Astrocyte (in vitro differentiated cells and primary cell): ENCODE measurements around the gene SHC1.

ENCODE experiments used
- CTCF ChIP-seq: IDR thresholded peaks from 2 replicates; pipeline ENCODE4 v1.5.1; 2011; ENCODE audit warnings: low read depth, mild to moderate bottlenecking, inconsistent platforms, low read length, moderate library complexity; ENCODE audit not compliant: insufficient read depth
- EZH2 ChIP-seq: IDR thresholded peaks from 2 replicates; pipeline ENCODE4 v1.6.1; 2012; ENCODE audit warnings: mild to moderate bottlenecking, low read length, inconsistent platforms; ENCODE audit not compliant: insufficient read depth

- no peak for TF ChIP-seq CTCF
- no peak for TF ChIP-seq EZH2
Measured at GRCh38 chr1:154963643-154964042, 6.9 kb downstream of the SHC1 start.
